Posterior vena cava (tissue), 2 donors: Measurements from ENCODE around the gene GREM1. TPM values are rescaled to one million over a fixed set of nuclear protein-coding genes. Genes with fewer than 3 reads are reported as not detected.

Experiments
- DNase-seq: peaks from one replicate; pipeline ENCODE4 v3.0.0-alpha.2; 2020; ENCODE audit warnings: low spot score
- intact Hi-C, 2 donors: fragments of 100-400 bp; cut with DNase I; formaldehyde crosslinking; loops; one replicate each; pipeline versions ENCODE4 v1.14.1 to v1.14.2; 2022 to 2023
- total RNA-seq, 2 donors: library from RNA; stranded (reverse); fragmentation: NEBNext Ultra II Directional; extraction: Animal tissue kit (Norgen Biotek cat#: 25700); gene quantifications; one replicate each; pipeline ENCODE4 v1.2.1, GENCODE V29; 2021
- donor health status: DM: yes; HTN: yes; CAD: no.
- donor health status: DM: yes; HTN: yes; CAD: no.

The GREM1 gene
- total RNA-seq, 2 donors from 2014 or later, result 283 to 825 TPM

DNA sequence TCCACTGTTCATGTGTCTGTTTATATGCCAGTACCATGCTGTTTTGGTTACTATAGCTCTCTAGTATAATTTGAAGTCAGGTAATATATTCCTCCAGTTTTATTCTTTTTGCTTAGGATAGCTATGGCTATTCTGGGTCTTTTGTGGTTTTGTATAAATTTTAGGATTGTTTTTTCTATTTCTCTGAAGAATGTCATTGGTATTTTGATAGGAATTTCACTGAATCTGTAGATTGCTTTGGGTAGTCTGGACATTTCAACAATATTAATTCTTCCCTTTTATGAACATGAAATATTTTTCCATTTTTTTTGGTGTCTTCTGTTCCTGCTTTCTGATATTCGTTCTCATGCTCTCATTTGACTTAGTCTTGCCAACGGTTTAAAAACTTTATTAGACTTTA is 39.6 kb downstream of the GREM1 start:
- DNase-seq, result no peak
- intact Hi-C loops, result no loop called here

DNA sequence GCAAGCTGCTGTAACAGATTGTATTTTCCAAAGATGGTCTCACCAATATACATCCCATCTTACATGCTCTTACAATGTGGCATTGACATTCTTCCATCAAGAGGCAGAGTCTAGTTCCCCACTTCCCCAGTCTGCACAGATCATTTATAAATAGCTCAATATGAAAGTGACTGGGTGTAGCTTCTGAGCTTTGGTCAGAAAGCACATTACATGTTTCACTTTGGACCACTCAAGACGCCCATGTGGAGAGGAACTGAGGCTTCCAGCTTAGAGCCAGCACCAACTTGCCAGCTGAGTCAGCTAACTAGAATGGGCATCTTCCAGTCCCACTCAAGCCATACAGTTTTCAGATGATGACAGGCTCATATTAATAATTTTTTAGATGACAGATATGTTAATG is 45.5 kb downstream of the GREM1 start:
- intact Hi-C loops, result no loop called here
- no peak for DNase-seq

DNA sequence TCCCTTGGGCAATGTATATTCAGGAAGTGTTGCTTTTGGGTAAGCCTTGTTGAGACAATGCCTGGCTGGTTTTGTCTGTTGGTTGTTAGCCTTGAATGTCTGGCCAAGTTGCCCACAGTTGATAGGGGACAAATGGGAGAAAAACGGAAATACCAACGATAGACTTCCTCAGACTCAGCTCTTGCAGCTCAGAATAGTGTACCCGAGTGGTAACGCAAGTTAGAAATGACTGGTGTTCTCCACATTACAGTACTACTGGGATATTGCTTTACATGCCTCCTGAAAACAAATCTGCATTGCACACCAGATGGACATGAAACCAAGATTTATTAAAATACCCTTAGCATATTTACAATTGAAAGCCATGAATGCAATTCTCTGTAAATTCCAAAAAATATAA is 47.4 kb downstream of the GREM1 start:
- intact Hi-C loops, result no loop called here

DNA sequence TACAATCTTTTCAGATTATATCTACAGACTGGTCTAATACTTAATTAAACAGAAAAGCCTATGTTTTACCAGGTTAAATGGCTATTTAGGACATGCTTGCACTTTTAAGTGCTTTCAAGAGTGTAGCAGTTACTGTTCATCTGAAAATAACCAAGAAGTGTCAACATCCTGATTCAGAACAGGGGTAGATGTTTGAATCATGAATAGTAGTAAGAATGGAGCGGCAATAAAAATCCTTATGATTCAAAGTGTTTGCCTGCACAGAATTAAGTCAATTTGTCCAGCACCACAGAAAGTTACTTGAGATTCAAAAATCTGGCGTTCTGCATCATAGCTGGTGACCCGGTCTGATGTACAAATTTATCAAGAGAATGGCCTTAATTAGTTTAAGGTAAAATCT is 48.3 kb downstream of the GREM1 start:
- no peak for DNase-seq
- intact Hi-C loops, result no loop called here

More for the DNA sequence above, 47.4 kb downstream of the GREM1 start:
- no peak for DNase-seq

DNA sequence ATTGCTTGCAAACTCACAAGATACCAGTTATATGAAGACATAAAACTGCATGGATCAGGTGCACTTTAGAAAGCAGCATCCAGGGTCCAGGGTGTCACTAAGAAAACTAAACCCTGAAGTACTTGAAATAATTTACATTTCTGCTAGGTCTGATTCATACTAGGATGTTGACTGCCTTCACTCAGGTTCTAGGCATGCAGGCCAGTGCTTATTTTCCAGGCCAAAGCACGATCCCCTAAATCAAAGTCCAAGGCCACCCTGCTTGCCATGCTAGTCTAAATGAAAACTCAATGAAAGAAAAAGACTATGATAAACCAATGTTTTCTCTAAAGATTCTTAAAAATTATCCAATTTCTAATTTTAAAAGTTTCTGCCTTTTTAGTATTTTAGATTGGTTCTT is 49.4 kb downstream of the GREM1 start:
- DNase-seq, result no peak
- intact Hi-C loops, result no loop called here

DNA sequence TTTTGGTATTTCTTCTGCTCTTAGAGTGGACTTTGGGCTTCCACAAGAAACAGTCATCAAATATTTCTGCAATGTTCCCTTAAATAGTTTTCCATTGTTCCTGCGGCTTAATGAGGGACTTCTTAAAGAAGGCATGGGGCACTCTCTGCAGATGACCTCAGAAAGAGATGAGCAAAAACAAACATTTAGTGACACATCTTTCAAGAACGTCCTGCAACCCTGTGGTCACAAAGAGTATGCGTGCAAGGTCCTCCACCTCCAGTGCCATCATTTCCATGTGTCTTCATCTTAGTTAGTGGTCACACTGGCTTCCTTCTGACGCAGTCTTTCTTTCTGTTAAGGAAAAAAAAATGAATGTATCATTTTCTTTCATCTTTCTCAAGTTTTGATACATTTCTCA is 56.2 kb downstream of the GREM1 start:
- DNase-seq, result no peak
- intact Hi-C loops, result no loop called here

DNA sequence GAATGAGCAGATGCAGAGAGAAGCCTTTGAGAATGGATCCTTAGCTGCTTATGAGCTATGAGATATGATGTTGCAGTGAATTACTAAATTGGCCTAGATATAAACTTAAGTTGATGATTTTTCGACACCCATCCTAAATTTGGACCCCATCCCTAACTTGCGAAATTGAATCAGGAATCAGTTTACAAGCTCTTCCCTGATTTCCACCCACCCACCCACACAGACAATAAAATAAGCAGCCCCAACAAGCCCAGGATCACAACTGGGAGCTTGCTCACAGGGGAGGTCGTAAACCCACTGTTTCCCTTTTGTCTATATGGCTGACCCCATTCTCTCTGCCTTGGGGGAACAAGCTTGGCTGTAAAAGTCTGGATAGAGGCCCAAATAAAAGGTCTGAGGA is 57.3 kb downstream of the GREM1 start:
- DNase-seq, result no peak
- intact Hi-C loops, result no loop called here

DNA sequence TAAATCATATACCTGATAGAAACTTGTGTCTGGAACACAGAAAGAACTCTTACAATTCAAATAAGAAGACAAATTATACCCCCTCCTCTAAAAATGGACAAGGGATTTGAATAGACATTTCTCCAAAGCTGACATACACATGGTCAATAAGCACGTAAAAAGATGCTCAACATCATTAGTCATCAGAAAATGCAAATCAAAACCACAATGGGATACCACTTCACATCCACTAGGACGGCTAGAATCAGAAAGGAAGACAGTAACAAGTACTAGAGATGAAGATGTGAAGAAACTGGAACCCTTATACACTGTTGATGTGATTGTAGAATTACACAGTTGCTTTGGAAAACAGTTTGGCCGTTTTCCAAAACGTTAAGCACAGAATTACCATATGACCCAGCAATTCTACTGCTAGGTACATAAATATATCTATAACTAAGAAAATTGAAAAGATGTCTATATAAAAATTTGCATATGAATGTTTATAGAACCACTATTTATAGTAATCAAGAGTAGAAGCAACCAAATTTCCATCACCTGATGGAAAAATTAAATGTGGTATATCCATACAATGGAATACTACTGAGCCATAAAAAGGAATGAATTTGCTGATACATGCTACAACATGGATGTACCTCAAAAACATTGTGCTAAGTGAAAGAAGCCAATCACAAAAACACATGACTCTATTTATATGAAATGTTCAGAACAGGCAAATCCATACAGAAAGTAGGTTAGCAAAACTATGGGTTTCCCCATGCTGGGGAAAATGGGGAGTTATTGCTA is 60.8 kb downstream of the GREM1 start:
- no peak for DNase-seq
- intact Hi-C loops, result no loop called here

DNA sequence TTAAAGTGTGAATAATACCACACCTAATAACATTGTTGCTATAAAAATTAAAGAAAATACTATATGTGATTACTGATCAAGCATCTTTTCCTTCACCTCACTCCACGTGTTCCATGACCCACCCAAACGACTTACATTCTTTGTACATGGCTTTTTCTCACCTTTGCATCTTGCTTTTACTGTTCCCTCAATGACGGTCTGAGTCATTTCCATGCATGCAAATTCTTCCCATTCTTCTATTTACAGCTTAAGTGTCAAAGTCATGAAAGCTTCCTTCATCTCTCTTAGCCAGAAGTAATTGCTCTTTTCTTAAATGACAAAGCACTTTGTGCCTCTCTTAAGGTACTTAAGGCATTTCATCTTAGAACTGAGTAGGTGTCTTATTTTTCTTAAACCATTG is 64.0 kb downstream of the GREM1 start:
- no peak for DNase-seq

DNA sequence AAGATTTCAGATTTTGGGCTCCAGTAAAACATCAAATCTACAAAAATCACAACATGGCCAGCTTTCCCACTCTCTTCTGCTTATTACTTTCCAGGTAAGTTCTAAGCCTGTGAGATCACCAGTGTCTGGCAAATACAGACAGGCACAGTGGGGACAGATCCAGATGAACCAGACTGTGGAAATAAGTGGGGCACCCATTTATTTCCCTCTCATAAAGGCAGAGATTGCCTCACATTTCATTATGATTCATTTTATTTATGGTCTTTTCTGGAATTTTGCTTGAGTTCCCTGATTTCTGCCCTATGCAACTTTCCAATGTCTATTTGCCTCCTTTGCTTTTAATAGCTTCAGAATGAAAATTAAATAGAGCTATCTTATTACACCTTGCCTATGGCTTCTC is 66.8 kb downstream of the GREM1 start:
- intact Hi-C loops, result no loop called here

More for the DNA sequence above, 64.0 kb downstream of the GREM1 start:
- intact Hi-C loops, result no loop called here

DNA sequence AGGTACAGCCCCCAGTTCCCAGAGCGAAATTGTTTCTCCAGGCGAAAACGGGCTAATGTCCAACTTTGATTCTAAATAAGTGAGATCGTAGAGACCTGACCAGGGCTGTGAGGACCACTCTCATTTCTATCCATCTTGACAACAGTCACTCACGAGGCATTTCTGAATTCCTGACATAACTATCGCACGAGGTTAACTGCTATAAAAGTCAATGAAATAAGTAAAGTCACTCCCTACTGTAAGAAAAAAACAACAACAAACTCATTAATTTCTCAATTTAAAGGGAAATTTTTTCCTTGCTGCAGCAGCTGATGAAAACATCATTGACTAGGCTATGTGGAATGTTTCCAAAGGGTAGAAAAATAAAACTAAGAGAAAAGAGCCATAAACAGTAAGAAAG is 69.1 kb downstream of the GREM1 start:
- no peak for DNase-seq
- intact Hi-C loops, result no loop called here

More for the DNA sequence above, 66.8 kb downstream of the GREM1 start:
- DNase-seq, result no peak

DNA sequence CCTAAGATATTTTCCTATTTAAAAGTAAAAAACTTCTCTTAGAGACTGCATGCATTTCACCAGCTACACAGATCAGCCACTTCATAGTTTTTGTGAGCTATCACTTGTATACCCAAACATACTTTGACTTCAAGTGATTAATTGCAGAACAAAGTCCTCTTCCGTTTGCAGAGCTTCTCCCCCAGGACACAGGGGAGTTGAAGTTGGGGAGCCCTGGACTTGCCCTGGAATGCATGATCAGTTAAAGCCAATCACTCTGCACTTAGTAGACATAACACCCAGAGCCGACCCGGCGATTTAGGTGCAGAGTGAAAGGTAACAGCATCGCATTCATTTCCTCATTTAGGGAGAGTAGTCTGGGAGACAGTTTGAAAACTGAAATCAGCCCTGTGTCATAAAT is 70.1 kb downstream of the GREM1 start:
- intact Hi-C loops, result no loop called here
- DNase-seq, result no peak

DNA sequence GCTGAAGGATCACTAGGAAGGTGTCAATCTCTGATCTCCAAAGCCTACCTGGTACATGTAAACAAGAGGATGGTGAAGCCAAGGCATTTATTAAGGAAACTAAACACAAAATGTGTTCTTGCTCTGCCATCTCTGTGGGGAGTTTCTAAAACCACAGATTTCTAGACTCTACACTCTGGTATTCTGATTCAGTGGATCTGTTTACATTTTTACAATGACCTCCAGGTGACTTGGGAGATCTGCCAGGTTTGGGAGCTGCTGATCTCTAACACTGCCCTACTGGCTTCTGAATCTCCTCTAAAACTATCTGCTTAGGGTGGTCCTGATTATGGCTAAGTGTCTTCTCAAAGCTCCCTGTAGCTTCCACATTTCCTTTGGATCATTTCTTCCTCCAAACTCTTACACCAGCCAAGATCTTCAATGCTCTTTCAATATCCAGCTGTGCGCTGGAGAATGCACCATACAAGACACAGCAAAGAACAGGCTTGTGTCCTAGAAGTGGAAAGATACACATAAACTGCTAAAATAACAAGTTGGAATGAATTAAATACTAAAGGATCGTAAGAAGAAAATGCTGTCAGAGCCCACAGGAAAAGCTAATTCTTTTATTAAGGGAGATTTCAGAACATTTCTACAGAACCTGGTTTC is 72.7 kb downstream of the GREM1 start:
- intact Hi-C loops, result no loop called here
- no peak for DNase-seq

DNA sequence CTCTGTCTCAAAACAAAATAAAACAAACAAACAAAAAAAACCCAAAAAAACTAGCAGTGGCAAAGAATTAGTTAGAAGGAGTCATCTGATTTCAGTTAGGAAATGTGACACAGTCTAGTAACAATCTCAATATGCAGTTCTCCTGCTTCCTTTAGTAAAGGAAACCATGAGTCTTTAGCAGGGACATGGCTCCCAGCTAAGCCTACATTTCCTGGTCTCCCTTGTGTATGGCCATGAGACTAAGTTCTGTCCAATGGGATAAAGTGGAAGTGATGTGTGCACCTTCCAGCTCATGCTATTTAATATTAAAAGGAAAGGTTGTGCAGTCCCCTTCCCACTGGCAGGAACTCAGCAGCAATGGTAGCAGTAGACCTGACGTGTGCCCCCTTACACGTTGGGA is 74.6 kb downstream of the GREM1 start:
- no peak for DNase-seq
- intact Hi-C loops, result no loop called here

Other genes starting within 250 kb of the GREM1 start
- gene GOLGA8N, start 124.5 kb upstream of the GREM1 start, total RNA-seq, result 10 to 100 TPM; 11.9 to 19.4 TPM
- 1 to 10 TPM; 3.1 to 3.5 TPM for gene ARHGAP11A, start 102.5 kb upstream of the GREM1 start, total RNA-seq
- 10 to 100 TPM in 1 of 2 donors, 1 to 10 TPM in 1; 5.6 to 21.2 TPM for gene SCG5, start 76.3 kb upstream of the GREM1 start, total RNA-seq